Nephron (organoid): Measurements from ENCODE around the gene SSTR1.

Source experiments
- H3K27ac Mint-ChIP-seq, 3 experiments: 2 replicates each; pipeline ENCODE4 v1.8.0; 2020; ENCODE audit warnings: mixed read lengths in 3 of 3, mild to moderate bottlenecking in 2 of 3, moderate library complexity in 1 of 3
- H3K27me3 Mint-ChIP-seq: 2 replicates; pipeline ENCODE4 v1.8.0; 2021; ENCODE audit warnings: low read depth, mild to moderate bottlenecking, moderate library complexity, mixed read lengths
- H3K36me3 Mint-ChIP-seq: 2 replicates; pipeline ENCODE4 v1.8.0; 2020; ENCODE audit warnings: low read depth, mixed read lengths
- H3K4me1 Mint-ChIP-seq: 2 replicates; pipeline ENCODE4 v1.8.0; 2020; ENCODE audit warnings: mixed read lengths
- H3K4me3 Mint-ChIP-seq, 3 experiments: 2 replicates each; pipeline ENCODE4 v1.8.0; 2020; ENCODE audit warnings: mild to moderate bottlenecking in 3 of 3, mixed read lengths in 3 of 3, moderate library complexity in 2 of 3
- H3K9me3 Mint-ChIP-seq: 2 replicates; pipeline ENCODE4 v1.8.0; 2020; ENCODE audit warnings: mixed read lengths
- CTCF ChIP-seq, 3 experiments: fragments of 200-600 bp; sonication (generic); IDR thresholded peaks; one replicate each; pipeline ENCODE4 v1.5.0; 2021; ENCODE audit warnings: antibody characterized with exemption in 3 of 3; ENCODE audit not compliant: unreplicated experiment in 3 of 3

The SSTR1 gene

GRCh38 chr14:38207736-38208617, at the start of gene SSTR1:
TSS of gene SSTR1 (plus strand) at chr14:38207904. CDS start at chr14:38209390, 1,486 bp downstream.
- peak within 1 kb of the TSS; percentile 77 to 88 (median 82) for H3K4me3 Mint-ChIP-seq
- peaks cover 21% of the 10 kb centered on the region for H3K9me3 Mint-ChIP-seq
- no peak for TF ChIP-seq CTCF (IDR thresholded peaks at IDR 0.05; ENCODE audit: unreplicated experiment in 3 of 3)
- peaks cover 3% of the 10 kb centered on the region for H3K36me3 Mint-ChIP-seq
- H3K4me1 Mint-ChIP-seq, result peaks cover 32% of the 10 kb centered on the region
- peaks cover 80% of the 10 kb centered on the region for H3K27me3 Mint-ChIP-seq
- peak within 1 kb of the TSS; percentile 42 to 79 (median 49) for H3K27ac Mint-ChIP-seq

GRCh38 chr14:38158468-38158867, 49.2 kb upstream of the SSTR1 start:
- H3K27me3 Mint-ChIP-seq, result no peaks in the 10 kb centered on the region
- H3K36me3 Mint-ChIP-seq, result no peaks in the 10 kb centered on the region
- no peak overlapping the region for H3K4me3 Mint-ChIP-seq
- no peak overlapping the region for H3K27ac Mint-ChIP-seq
- H3K4me1 Mint-ChIP-seq, result no peaks in the 10 kb centered on the region
- H3K9me3 Mint-ChIP-seq, result no peaks in the 10 kb centered on the region
- no peak for TF ChIP-seq CTCF (IDR thresholded peaks at IDR 0.05; ENCODE audit: unreplicated experiment in 3 of 3)

- H3K36me3 Mint-ChIP-seq, result no peaks in the 10 kb centered on the region
- no peak for TF ChIP-seq CTCF (IDR thresholded peaks at IDR 0.05; ENCODE audit: unreplicated experiment in 3 of 3)
- no peaks in the 10 kb centered on the region for H3K9me3 Mint-ChIP-seq
- peaks cover 6% of the 10 kb centered on the region for H3K27me3 Mint-ChIP-seq
- H3K27ac Mint-ChIP-seq, result peak overlapping the region in 1 of 3 experiments; percentile 36
- H3K4me1 Mint-ChIP-seq, result no peaks in the 10 kb centered on the region
- no peak overlapping the region for H3K4me3 Mint-ChIP-seq
These were observed 39.3 kb upstream of the SSTR1 start for GRCh38 chr14:38168416-38168815.

- Mint-ChIP-seq H3K4me3 (no peak overlapping the region), H3K9me3 (no peaks in the 10 kb centered on the region), H3K27ac (peak overlapping the region in 1 of 3 experiments; percentile 47), H3K27me3 (peaks cover 6% of the 10 kb centered on the region), H3K4me1 (no peaks in the 10 kb centered on the region), H3K36me3 (no peaks in the 10 kb centered on the region)
- no peak for TF ChIP-seq CTCF (IDR thresholded peaks at IDR 0.05; ENCODE audit: unreplicated experiment in 3 of 3)
These were observed 36.5 kb upstream of the SSTR1 start for GRCh38 chr14:38171197-38171596.

GRCh38 chr14:38174711-38175110, 33.0 kb upstream of the SSTR1 start:
- Mint-ChIP-seq H3K9me3 (peaks cover 4% of the 10 kb centered on the region), H3K36me3 (no peaks in the 10 kb centered on the region), H3K4me3 (no peak overlapping the region), H3K4me1 (no peaks in the 10 kb centered on the region), H3K27ac (peak overlapping the region in 2 of 3 experiments; percentile 32 to 51), H3K27me3 (peaks cover 15% of the 10 kb centered on the region)
- TF ChIP-seq CTCF (IDR thresholded peaks at IDR 0.05; ENCODE audit: unreplicated experiment in 3 of 3), result no peak

GRCh38 chr14:38175658-38176057, 32.0 kb upstream of the SSTR1 start:
- no peak for TF ChIP-seq CTCF (IDR thresholded peaks at IDR 0.05; ENCODE audit: unreplicated experiment in 3 of 3)
- no peak overlapping the region for H3K4me3 Mint-ChIP-seq
- peak overlapping the region in 1 of 3 experiments; percentile 51 for H3K27ac Mint-ChIP-seq
- H3K4me1 Mint-ChIP-seq, result no peaks in the 10 kb centered on the region
- no peaks in the 10 kb centered on the region for H3K36me3 Mint-ChIP-seq
- peaks cover 15% of the 10 kb centered on the region for H3K27me3 Mint-ChIP-seq
- peaks cover 7% of the 10 kb centered on the region for H3K9me3 Mint-ChIP-seq
